A204.1 (cell line): Measurements from ENCODE around the gene ASPHD1.

Experiments
- FAIRE-seq: peaks from 2 replicates; lab custom pipeline; 2012; peaks lifted over from hg19 to GRCh38; lab: Jason Lieb, UNC

The ASPHD1 gene

DNA sequence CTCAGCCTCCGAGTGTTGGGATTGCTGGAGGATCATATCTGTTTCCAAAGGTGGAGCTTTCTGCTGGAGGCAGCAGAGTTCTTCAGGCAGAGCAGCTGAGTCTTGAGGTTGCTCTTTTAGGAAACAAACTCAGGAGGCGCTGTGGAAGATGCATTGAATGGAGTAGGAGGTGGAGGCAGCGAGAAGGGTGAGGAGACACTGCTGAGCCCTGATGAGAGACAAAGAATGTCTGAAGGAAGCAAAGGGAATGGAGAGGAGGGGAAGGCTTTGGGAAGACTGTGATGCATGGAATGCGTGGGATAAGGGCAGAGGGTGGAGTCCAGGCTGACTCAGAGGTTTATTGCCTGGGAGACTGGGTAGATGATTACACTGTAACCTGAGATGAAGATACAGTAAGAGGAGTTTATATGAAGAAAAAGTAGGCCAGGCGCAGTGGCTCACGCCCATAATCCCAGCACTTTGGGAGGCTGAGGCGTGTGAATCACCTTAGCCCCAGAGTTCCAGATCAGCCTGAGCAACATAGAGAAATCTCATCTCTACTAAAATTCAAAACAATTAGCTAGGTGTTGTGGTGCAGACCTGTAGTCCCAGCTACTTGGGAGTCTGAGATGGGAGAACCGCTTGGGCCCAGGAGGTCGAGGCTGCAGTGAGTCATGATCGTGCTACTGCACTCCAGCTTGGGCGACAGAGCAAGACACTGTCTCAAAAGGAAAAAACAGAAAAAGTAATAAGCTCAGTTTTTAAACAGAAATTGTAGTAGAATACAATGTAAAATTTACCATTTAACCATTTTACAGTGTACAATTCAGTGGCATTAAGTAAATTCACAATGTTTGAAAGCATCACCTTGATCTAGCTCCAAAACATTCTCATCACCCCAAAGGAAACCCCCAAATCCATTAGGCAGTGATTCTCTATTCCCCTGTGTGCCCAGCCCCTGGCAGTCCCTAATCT is 43.8 kb downstream of the ASPHD1 start:
- FAIRE-seq: peak; percentile 97

DNA sequence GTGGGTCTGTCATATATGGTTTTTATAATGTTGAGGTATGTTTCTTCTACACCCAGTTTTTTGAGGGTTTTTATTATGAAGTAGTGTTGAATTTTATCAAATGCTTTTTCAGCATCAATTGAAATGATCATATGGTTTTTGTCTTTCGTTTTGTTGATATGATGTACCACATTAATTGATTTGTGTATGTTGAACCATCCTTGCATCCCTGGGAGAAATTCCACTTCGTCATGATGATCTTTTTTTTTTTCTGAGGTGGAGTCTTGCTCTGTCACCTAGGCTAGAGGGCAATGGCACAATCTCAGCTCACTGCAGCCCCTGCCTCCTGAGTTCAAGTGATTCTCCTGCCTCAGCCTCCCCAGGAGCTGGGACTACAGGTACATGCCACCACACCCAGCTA is 47.6 kb downstream of the ASPHD1 start:
- no peak for FAIRE-seq

DNA sequence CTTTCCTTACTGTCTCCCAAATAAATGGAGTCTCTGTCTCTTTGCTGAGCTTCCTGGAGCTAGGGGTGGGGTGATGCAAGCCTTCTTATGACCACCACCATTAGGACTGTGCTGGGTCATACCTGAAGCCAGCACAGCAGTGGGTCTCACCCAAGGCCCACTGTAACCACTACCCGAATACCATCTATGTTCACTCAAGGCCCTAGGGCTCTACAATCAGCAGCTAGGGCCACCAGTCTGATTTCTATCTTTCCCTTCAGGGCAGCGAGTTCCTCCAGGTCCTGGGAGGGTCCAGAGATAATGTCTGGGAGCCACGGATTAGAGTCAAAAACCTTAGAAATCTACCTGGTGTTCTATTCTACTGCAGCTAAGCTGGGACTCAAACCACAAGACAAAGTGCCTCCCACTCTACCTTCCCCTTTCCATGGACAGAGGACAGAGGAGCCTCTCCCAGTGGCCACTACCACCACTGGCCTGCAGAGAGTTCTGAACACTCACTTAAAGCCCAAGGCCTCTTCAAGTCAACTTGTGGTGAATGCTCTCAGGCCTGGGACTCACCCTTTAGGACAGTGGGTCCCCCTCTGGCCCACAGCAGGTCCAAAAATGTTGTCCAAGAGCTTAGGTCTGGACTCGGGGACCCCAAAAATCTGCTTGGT is 50.6 kb downstream of the ASPHD1 start:
- FAIRE-seq: no peak

DNA sequence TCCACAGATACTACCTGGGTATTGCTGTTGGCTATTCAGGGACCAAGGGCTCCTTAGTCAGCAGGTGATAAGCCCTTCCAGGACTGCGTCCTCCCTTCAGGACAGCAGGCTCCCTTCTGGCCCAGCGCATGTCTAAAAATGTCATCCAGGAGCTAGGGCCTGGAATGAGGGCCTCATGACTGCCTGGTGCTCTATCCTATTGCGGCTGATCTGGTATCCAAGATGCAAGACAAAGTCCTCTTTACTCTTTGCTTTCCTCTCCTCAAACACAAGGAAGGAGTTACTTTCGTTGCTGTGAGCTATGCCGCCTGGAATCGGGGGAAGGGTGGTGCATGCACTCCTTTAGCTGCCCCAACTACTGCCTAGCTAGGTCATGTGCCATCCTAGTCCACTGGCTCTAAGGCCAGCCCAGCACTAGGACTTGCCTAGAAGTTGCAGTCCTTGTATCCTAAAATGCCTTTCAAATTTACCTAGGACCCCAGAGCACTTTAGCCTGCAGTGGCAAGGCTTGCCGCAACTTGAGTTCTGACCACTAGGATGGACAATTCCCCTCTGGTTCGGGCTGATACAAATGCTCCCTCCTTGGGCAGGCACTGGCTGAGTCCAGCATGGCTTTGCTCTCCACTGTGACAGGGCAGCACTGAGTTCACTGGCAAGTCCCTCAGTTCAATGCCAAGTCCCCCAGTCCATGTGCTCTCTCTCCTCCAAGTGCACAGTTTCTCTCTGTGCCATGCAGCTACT is 51.5 kb downstream of the ASPHD1 start:
- no peak for FAIRE-seq
